Lung (tissue), 12 donors: ENCODE results near the gene NAV2. TPM values are rescaled to one million over a fixed set of nuclear protein-coding genes. Genes with fewer than 3 reads are reported as not detected.

ENCODE experiments used
- ATAC-seq: fragments of 200-7000 bp; cut with Tn5 transposase; one replicate; pipeline ENCODE4 v1.9.1; 2020; ENCODE audit warnings: moderate number of reproducible peaks; ENCODE audit not compliant: insufficient read depth, low FRiP score
- DNase-seq, 3 donors: peaks; one replicate each; pipeline ENCODE4 v3.0.0-alpha.2; 2013 to 2017
- H3K27ac ChIP-seq, 2 donors: one replicate each; pipeline ENCODE4 v1.5.1; 2013; ENCODE audit warnings: mild to moderate bottlenecking in 2 of 2, moderate library complexity in 2 of 2, control low read depth in 1 of 2, inconsistent platforms in 1 of 2, low read depth in 1 of 2, low read length in 1 of 2
- H3K27me3 ChIP-seq, 3 donors: one replicate each; pipeline ENCODE4 v1.5.1; 2013; ENCODE audit warnings: low read length in 2 of 3; ENCODE audit not compliant: control insufficient read depth in 3 of 3, insufficient read depth in 3 of 3
- H3K36me3 ChIP-seq, 4 donors: one replicate each; pipeline ENCODE4 v1.5.1; 2013; ENCODE audit warnings: low read length in 4 of 4, mild to moderate bottlenecking in 1 of 4, moderate library complexity in 1 of 4; ENCODE audit not compliant: control insufficient read depth in 4 of 4, insufficient read depth in 4 of 4
- H3K4me1 ChIP-seq, 5 donors: one replicate each; pipeline ENCODE4 v1.5.1; 2013; ENCODE audit warnings: low read length in 5 of 5, mild to moderate bottlenecking in 2 of 5, moderate library complexity in 1 of 5; ENCODE audit not compliant: control insufficient read depth in 5 of 5, insufficient read depth in 5 of 5
- H3K4me3 ChIP-seq: one replicate; pipeline ENCODE4 v1.5.1; 2013; ENCODE audit warnings: mild to moderate bottlenecking, control low read depth, moderate library complexity
- H3K9ac ChIP-seq, 2 donors: one replicate each; pipeline ENCODE4 v1.5.1; 2013; ENCODE audit warnings: low read length in 2 of 2, control low read depth in 1 of 2; ENCODE audit not compliant: insufficient read depth in 1 of 2
- H3K9me3 ChIP-seq, 4 donors: one replicate each; pipeline ENCODE4 v1.5.1; 2013; ENCODE audit warnings: low read length in 3 of 4, mild to moderate bottlenecking in 1 of 4, moderate library complexity in 1 of 4; ENCODE audit not compliant: control insufficient read depth in 4 of 4, insufficient read depth in 3 of 4
- CTCF ChIP-seq: IDR thresholded peaks from 2 replicates; pipeline ENCODE4 v1.5.1; 2012; ENCODE audit warnings: mild to moderate bottlenecking; ENCODE audit errors: control extremely low read depth, extremely low read depth
- whole genome bisulfite sequencing, 2 donors: extraction: QIAGEN DNeasy Blood & Tissue Kit; methylation state at CpG; one replicate each; pipeline ENCODE4 v1.1.7; 2013; 5-methylcytosine and 5-hydroxymethylcytosine counted together
- polyA plus RNA-seq, 2 donors: library from polyadenylated mRNA; stranded (reverse); fragments of 200-250 nt; gene quantifications; one replicate each; pipeline ENCODE4 v1.2.1, GENCODE V29; 2013
- total RNA-seq, 2 donors: library from RNA; depleted of rRNA in 1 of 2; stranded (reverse); fragments of >200 nt in 1 of 2; gene quantifications; one replicate each; pipeline ENCODE4 v1.2.1, GENCODE V29; 2014 to 2021
- donor health status: control.
- donor health status: control.
- donor health status: Bipolar disorder and iron deficiency.
- donor health status: healthy.
- donor health status: DM: yes; HTN: yes; CAD: no.

Gene NAV2
- total and polyA plus RNA-seq, 4 donors: 6.8 to 47.9 (median 20.2) TPM

GRCh38 chr11:20065406-20065805, 352.8 kb downstream of the NAV2 start:
- 88 to 98% methylated on average over 2 of the region's 2 CpGs for WGBS, 2 donors
- H3K27ac ChIP-seq: no peak overlapping the region
- no peak for ATAC-seq
- no peak overlapping the region for H3K4me3 ChIP-seq
- TF ChIP-seq CTCF: no peak
- no peak for DNase-seq
- H3K9ac ChIP-seq: no peak overlapping the region
- no peaks in the 10 kb centered on the region for H3K9me3 ChIP-seq
- peaks cover 8 to 33% (median 12%) of the 10 kb centered on the region in 4 donors for H3K36me3 ChIP-seq
- no peaks in the 10 kb centered on the region for H3K27me3 ChIP-seq
- H3K4me1 ChIP-seq: peaks cover 0 to 20% (median 0%) of the 10 kb centered on the region in 5 donors

GRCh38 chr11:20066013-20066782, 353.6 kb downstream of the NAV2 start:
- peaks cover 3 to 35% (median 13%) of the 10 kb centered on the region in 4 donors for H3K36me3 ChIP-seq
- WGBS, 2 donors: 85 to 90% methylated on average over 5 of the region's 5 CpGs
- no peak overlapping the region for H3K4me3 ChIP-seq
- H3K9me3 ChIP-seq: no peaks in the 10 kb centered on the region
- peaks cover 0 to 15% (median 0%) of the 10 kb centered on the region in 5 donors for H3K4me1 ChIP-seq
- DNase-seq (no peak), ATAC-seq (no peak)
- peak overlapping the region in 1 of 2 donors; percentile 22 for H3K27ac ChIP-seq
- no peak for TF ChIP-seq CTCF
- H3K9ac ChIP-seq: no peak overlapping the region
- no peaks in the 10 kb centered on the region for H3K27me3 ChIP-seq

- Histone ChIP-seq H3K27me3 (no peaks in the 10 kb centered on the region), H3K9me3 (no peaks in the 10 kb centered on the region), H3K36me3 (peaks cover 3 to 34% (median 13%) of the 10 kb centered on the region in 4 donors), H3K4me3 (no peak overlapping the region), H3K9ac (no peak overlapping the region), H3K27ac (peak overlapping the region in 1 of 2 donors; percentile 22), H3K4me1 (peaks cover 0 to 15% (median 0%) of the 10 kb centered on the region in 5 donors)
- ATAC-seq (no peak), DNase-seq (no peak)
- no peak for TF ChIP-seq CTCF
- WGBS, 2 donors: 91 to 96% methylated on average over 3 of the region's 3 CpGs
Measured at GRCh38 chr11:20066783-20067156, 354.1 kb downstream of the NAV2 start.

GRCh38 chr11:20067665-20068064, 355.0 kb downstream of the NAV2 start:
- Histone ChIP-seq H3K9ac (no peak overlapping the region), H3K4me1 (peaks cover 0 to 15% (median 0%) of the 10 kb centered on the region in 5 donors), H3K27me3 (no peaks in the 10 kb centered on the region), H3K36me3 (peaks cover 3 to 29% (median 13%) of the 10 kb centered on the region in 4 donors), H3K27ac (no peak overlapping the region), H3K9me3 (no peaks in the 10 kb centered on the region), H3K4me3 (no peak overlapping the region)
- DNase-seq (no peak), ATAC-seq (no peak)
- no peak for TF ChIP-seq CTCF
- 79 to 97% methylated on average over 2 of the region's 2 CpGs for WGBS, 2 donors
